ENCODE data around the gene CLEC18C.
"Not testable (repeated sequence)": the region's sequence is repeated elsewhere in the genome, so short reads cannot be mapped to it uniquely, and the experiment has no call there.

The CLEC18C gene

GRCh38 chr16:70218586-70218985 is 45.0 kb downstream of the CLEC18C start:
- not testable (repeated sequence) for DNase-seq

GRCh38 chr16:70222574-70222973 is 49.0 kb downstream of the CLEC18C start:
- peak; percentile 6 for DNase-seq

DNA sequence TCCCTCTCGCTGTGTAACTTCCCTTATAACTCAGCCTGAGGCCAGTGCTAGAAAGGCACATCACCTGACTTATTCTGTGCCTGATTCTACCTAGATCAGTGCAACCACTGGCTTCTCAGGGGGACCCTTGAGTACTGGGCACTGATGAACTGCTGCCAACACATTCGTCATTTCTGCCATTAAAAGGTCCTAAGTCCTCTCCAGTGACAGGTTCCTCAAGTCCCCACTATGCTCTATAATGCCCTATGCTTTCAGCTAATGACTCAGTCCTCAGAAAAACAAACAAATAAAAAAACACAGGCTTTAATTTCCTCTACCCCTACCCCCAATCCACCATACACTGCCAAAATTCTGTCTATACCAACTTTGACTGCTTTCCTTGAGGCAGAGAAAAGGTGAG is 49.6 kb downstream of the CLEC18C start:
- not testable (repeated sequence) for DNase-seq

DNA sequence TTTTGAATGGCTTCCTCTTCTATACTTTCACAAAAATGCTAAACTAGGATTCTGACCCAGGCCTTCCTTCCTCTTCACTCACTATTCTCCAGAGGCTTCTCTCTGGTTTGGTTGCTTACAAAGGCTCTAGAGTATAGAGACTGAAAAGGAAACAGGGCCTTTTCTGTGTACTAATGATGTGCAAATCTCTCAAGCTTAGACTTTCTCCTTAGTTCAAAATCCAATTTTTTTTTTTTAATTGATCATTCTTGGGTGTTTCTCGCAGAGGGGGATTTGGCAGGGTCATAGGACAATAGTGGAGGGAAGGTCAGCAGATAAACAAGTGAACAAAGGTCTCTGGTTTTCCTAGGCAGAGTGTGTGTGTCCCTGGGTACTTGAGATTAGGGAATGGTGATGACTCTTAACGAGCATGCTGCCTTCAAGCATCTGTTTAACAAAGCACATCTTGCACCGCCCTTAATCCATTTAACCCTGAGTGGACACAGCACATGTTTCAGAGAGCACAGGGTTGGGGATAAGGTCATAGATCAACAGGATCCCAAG is 50.5 kb downstream of the CLEC18C start:
- DNase-seq: not testable (repeated sequence)

- not testable (repeated sequence) for DNase-seq
Observed at GRCh38 chr16:70224645-70225044, 51.1 kb downstream of the CLEC18C start.

DNA sequence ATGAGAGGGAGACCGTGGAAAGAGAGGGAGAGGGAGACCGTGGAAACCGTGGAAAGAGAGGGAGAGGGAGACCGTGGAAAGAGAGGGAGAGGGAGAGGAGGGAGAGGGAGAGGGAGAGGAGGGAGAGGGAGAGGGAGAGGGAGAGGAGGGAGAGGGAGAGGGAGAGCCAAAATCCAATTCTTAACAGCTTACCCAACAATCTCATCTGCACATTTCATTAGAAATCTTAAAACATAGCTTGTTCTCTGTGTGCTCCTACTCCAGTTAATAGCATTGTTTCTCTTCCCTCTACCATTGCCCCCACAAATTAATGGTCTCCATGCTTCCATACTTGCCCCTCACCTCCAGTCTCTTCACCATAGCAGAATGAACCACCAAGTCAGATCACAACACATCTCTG is 51.8 kb downstream of the CLEC18C start:
- not testable (repeated sequence) for DNase-seq

GRCh38 chr16:70226024-70226423 is 52.4 kb downstream of the CLEC18C start:
- not testable (repeated sequence) for DNase-seq

GRCh38 chr16:70231831-70232230 is 58.2 kb downstream of the CLEC18C start:
- DNase-seq: not testable (repeated sequence)
